ENCODE measurements around the gene LY6G5C. TPM values are rescaled to one million over a fixed set of nuclear protein-coding genes. Genes with fewer than 3 reads are reported as not detected.

LY6G5C gene
- total RNA-seq, 1 experiment from 2014 or later: 1.3 TPM

DNA sequence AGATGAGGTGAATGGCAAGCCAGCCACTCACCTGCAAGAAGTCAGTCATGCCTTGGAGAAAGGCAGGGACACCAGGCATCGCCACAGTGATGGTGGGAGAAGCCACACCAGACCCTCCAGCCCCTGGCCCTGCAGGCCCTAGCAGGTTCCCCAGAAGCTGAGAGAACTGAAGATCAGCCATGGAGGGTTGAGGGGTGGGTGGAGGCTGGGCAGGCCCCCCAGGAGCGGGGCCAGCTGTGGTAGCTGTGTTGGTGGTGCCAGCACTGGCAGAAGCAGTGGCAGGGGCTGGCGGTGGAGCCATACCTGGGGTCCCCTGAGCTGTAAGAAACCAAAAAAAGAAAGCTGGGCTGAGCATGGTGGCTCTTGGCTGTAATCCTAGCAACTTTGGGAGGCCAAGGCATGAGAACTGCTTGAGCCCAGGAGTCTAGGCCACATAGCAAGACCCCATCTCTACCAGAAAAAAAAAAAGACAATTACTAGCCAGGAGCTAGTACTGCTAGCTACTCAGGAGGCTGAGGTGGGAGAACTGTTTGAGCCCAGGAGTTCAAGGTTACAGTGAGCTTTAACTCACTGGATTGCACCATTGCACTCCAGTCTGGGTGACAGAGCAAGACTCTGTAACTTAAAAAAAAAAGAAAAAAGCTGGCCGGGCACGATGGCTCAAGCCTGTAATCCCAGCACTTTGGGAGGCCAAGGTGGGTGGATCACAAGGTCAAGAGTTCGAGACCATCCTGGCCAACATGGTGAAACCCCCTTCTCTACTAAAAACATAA lies 37.9 kb downstream of the LY6G5C start:
- no peak for DNase-seq (ENCODE audit: extremely low read depth, low read depth)

DNA sequence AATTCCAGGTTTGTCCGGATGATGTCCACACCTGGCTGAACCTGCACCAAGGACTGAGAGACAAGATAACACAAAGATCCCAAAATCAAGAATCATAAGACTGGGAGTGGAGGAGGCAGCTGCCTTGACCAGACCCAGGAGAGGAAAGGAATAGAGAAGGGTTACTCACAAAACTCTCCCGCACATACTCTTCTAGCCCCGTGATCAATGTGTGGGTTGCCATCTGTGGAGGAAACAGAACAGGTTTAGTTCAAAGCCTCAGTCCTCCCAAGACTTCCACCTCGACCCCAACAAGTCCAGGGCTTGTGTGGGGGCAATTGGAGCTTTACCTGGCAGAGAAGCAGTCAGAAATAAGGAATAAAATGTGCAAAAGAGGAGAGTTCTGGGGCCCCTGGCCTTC lies 39.5 kb downstream of the LY6G5C start:
- no peak for DNase-seq (ENCODE audit: extremely low read depth, low read depth)

DNA sequence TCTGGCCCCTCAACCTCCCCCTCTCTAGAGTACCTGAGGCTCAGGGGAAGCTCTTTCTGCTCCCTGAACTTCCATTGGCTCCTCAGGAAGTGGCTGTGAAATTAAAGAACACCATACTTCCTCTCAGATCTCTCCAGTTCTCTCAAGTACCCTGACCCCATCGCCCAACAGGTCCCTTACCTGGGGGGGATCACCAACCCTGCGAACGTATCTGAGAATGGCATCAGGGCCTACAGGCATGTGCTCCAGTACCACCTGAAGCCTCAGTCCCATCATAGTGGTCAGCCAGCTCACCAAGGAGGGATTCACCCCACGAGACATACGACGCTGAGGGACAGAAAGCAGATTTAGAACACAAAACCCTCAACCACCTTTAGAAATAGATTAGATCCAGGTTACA lies 40.3 kb downstream of the LY6G5C start:
- DNase-seq (ENCODE audit: extremely low read depth, low read depth): no peak

DNA sequence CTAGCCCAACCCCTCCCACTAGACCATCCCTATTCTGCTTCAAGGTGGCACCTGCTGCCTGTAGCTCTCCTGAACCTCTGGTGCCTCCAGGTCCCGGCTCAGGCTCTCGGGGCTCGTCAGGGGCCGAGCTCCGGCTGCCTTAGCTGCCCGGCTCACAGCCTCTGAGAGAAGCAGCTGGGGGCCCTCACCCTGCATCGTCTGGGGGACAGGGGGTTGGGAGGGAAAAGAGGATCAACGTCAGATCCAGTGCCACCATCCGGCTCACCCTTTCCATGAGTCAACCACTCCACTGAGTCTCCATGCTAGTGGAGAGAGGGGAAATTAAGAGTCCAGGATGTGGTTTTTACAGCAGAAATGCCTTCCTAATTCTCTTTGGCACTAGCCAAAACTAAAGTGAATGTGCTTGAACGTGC lies 41.4 kb downstream of the LY6G5C start:
- DNase-seq (ENCODE audit: extremely low read depth, low read depth): no peak

DNA sequence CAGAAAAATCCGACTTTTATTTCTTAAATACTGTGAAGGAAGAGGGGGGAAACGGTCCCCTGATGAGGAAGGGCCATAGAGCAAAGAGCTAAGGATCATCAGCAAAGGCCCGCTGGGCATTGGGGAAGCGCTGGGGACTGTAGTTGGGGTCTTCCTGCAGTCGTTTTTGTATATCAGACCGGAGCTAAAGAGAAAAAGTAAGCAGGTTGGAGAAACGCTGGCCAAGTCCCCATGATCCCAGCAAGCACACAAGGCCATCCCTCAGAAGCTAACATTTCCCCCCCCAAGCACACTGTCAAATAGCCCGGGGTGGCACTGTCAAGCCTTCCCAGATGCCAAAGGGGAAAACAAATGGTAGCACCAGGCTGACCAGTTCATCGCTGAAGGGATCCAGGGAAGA lies 41.8 kb downstream of the LY6G5C start:
- no peak for DNase-seq (ENCODE audit: extremely low read depth, low read depth)

DNA sequence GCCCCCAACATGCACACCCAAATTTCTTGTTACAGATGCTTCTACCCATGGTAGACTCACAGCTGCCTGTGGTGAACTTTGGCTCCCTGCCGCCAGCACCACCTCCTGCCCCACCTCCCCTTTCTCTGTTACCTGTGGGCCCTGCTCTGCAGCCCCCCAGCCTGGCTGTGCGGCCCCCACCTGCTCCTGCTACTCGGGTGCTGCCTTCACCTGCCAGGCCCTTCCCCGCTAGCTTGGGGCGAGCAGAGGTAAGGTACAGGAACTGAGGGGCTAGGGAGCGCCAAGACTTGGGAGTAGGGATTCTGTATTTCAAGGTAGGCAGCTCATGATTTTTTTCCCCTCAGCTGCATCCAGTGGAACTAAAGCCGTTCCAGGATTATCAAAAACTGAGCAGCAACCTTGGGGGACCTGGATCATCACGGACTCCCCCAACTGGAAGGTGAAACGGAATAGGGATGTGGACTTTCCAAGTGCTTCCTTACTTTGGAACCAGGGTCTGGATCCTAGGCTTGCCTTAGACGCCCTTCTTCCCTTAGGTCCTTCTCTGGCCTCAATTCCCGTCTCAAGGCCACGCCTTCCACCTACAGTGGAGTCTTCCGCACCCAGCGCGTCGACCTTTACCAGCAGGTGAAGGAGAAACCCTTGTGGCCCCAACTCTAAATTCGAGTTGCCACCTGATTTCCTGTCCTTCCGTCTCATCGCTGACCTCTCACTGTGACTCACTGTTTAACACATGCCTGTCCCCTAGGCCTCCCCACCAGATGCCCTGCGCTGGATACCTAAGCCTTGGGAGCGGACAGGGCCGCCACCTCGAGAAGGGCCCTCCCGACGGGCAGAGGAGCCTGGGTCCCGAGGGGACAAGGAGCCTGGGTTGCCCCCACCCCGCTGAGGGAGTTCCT lies 43.9 kb downstream of the LY6G5C start:
- DNase-seq (ENCODE audit: extremely low read depth, low read depth): no peak

DNA sequence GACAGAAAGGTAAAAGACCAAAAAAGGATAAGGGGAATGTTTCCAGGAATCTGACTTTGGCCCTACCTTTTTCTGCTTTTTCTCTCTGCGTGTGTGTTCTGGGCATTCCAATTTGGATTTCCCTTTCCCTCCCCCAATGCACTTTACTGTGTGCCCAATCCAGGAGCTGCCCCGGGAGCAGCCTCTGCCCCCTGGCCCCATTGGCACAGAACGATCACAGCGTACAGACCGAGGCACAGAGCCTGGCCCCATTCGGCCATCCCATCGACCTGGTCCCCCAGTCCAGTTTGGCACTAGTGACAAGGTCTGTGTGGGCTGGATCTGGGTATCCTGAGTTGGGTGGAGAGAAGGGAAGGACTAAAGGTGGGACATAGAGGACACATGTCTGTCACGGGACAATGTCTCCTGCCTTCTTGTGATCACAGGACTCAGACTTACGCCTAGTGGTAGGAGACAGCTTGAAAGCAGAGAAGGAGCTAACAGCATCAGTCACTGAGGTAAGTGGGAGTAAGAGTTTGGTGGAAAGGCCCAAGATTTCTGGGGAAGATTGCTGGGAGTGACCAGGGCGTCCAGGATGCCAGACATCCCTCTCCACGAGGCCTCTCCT lies 45.8 kb downstream of the LY6G5C start:
- DNase-seq (ENCODE audit: extremely low read depth, low read depth): no peak

DNA sequence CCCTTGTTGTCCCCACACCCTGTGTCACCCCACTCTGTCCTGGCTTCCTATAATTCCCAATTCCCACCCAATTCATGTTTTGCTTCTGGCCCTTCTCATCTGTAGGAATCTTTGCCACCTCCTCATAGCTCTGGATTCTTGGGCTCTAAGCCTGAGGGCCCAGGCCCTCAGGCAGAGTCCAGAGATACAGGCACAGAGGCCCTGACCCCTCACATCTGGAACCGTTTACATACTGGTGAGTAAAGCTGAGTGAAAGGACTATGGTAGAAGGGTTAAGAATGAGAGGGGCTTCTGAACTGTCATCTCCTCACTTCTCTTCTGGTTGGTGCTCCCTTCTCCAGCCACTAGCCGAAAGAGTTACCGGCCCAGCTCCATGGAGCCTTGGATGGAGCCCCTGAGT lies 46.7 kb downstream of the LY6G5C start:
- DNase-seq (ENCODE audit: extremely low read depth, low read depth): no peak

DNA sequence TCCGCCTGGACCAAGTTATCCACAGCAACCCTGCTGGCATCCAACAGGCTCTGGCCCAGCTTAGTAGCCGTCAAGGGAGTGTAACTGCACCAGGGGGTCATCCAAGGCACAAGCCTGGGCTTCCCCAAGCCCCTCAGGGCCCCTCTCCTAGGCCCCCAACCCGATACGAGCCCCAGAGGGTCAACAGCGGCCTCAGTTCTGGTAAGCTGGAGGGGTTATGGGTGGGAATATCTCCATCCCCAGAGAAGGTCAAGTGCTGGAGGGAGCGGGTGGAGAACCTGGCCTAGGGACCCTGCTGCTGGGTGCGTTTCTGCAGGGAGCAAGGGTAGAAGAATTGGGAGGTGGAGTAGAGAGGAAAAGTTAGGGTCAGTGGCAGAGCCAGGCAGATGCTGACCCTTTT lies 47.4 kb downstream of the LY6G5C start:
- no peak for DNase-seq (ENCODE audit: extremely low read depth, low read depth)

DNA sequence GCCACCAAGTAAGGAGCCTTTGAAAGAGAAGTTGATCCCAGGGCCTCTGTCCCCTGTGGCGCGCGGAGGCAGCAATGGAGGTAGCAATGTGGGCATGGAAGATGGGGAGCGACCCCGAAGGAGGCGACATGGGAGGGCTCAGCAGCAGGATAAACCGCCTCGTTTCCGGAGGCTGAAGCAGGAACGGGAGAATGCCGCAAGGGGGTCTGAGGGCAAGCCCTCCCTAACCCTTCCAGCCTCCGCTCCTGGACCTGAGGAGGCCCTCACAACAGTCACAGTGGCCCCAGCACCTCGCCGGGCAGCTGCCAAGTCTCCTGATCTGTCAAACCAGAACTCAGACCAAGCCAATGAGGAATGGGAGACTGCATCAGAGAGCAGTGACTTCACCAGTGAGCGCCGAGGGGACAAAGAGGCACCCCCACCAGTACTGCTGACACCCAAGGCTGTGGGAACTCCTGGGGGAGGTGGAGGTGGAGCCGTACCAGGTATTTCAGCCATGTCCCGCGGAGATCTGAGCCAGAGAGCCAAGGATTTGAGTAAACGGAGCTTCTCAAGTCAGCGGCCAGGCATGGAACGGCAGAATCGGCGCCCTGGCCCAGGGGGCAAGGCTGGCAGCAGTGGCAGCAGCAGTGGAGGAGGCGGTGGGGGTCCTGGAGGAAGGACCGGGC lies 48.5 kb downstream of the LY6G5C start:
- DNase-seq (ENCODE audit: extremely low read depth, low read depth): no peak

DNA sequence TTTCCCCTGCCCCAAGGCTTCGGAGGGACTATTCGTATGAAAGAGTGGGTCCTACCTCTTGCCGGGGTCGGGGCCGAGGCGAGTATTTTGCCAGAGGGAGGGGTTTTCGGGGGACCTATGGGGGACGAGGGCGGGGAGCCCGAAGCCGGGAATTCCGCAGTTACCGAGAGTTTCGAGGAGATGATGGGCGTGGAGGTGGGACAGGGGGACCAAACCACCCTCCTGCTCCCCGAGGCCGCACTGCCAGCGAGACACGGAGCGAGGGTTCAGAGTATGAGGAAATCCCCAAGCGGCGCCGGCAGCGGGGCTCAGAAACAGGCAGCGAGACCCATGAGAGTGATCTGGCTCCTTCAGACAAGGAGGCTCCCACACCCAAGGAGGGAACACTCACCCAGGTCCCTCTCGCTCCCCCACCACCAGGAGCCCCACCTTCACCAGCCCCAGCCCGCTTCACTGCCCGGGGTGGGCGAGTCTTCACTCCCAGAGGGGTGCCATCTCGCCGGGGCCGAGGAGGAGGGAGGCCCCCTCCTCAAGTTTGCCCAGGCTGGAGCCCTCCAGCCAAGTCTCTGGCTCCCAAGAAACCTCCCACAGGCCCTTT lies 49.1 kb downstream of the LY6G5C start:
- DNase-seq (ENCODE audit: extremely low read depth, low read depth): no peak

DNA sequence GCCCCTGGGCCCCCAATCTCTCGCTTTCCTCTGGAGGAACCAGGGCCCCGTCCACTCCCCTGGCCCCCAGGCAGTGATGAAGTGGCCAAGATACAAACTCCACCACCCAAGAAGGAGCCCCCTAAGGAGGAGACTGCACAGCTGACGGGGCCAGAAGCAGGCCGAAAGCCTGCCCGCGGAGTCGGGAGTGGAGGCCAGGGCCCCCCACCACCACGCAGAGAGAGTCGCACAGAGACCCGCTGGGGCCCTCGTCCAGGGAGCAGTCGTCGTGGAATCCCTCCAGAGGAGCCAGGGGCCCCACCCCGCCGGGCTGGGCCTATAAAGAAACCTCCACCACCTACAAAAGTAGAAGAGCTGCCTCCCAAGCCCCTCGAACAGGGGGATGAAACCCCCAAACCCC lies 49.7 kb downstream of the LY6G5C start:
- no peak for DNase-seq (ENCODE audit: extremely low read depth, low read depth)

DNA sequence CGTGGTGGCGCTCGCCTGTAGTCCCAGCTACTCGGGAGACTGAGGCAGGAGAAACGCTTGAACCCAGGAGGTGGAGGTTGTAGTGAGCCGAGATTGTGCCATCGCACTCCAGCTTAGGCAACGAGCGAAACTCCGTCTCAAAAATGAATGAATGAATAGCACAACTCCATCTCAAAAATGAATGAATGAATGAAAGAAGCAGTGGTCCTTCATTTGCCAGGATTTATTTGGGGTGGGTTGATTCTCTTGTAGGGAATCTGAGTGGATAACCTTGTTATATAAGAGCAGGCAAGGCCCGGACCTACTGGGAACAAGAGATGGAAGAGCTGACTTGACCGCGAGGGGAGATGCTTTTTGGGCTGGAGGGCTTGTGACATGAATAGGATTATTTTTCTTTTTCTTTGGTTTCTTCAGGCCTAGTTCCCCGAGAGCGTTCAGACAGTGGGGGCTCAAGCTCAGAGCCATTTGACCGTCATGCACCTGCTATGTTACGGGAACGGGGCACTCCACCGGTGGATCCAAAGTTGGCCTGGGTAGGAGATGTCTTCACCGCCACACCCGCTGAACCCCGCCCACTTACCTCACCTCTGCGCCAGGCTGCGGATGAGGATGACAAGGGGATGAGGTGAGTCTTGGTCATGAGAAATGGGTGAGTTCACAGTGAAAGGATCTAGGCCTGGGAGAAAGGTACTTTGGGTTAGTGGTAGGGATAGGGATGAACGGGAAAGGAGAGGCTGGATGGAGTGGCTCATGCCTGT lies 50.5 kb downstream of the LY6G5C start:
- no peak for DNase-seq (ENCODE audit: extremely low read depth, low read depth)

DNA sequence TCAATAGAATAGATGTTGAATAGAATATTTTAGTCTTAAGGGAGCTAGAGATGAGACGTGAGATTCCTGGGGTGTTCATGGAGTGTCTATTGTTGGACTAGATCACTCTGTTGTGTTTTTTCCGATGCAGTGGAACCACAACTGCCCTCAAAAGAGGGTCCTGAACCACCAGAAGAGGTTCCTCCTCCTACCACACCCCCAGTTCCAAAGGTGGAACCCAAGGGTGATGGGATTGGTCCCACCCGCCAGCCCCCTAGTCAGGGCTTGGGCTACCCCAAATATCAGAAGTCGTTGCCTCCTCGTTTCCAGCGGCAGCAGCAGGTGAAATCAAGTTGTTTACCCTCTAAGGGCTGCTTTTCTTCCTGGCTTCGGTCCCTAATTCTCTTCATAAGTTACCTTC lies 51.9 kb downstream of the LY6G5C start:
- DNase-seq (ENCODE audit: extremely low read depth, low read depth): no peak

DNA sequence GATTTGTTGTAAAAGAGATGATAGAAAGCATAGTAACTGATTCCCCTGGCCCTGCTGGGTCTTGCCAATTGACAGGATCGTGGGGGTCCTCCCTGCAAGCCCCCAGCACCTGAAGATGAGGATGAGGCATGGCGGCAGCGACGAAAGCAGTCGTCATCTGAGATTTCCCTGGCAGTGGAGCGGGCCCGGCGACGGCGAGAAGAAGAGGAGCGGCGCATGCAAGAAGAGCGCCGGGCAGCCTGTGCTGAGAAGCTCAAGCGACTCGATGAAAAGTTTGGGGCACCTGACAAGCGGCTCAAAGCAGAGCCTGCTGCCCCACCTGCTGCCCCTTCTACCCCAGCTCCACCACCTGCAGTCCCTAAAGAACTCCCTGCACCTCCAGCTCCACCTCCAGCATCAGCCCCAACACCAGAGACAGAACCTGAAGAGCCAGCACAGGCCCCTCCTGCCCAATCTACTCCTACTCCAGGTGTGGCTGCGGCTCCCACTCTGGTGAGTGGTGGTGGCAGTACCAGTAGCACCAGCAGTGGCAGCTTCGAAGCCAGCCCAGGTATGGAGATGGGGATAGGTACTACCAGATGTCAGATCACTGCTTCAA lies 53.1 kb downstream of the LY6G5C start:
- DNase-seq (ENCODE audit: extremely low read depth, low read depth): no peak

DNA sequence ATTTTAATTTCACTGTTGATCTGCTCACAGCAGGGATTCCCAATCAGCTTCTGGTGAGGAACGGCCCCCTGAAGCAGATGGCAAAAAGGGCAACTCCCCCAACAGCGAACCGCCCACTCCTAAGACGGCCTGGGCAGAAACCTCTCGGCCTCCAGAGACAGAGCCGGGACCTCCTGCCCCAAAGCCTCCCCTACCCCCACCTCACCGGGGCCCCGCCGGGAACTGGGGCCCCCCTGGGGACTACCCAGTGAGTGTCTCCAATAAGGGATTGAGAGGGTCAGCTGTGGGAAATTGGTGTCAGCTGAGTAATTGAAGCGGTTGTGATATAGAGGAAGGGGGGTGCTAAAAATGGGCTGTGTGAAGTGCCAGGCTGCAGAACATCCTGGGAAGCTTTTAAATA lies 53.9 kb downstream of the LY6G5C start:
- no peak for DNase-seq (ENCODE audit: extremely low read depth, low read depth)

Measured in NCI-H460 (cell line).